ENCODE data around the gene SLC22A1. TPM values are rescaled to one million over a fixed set of nuclear protein-coding genes. Genes with fewer than 3 reads are reported as not detected.

SLC22A1 gene
- total RNA-seq, 2 experiments from 2014 or later, result 0.14 to 0.89 TPM

DNA sequence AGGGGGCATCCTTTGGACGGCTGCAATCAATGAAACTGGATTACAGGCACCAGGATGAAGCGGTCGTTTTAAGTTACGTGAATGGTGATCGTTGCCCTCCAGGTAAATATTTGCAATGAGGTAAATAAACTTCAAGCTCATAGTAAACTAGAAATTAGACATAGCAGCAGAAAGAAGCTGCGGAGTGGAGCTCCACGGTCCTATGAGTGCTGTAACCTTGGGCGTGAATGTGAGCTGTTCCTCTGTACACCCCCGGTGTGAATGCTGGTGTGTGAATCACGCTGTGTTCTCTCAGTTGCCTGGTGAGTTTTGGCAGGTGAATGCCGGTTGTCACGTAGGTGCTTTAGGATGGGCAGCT lies 42.0 kb upstream of the SLC22A1 start:
- no peak for ATAC-seq (ENCODE audit: poor library complexity)
- Histone ChIP-seq H3K4me3 (ENCODE audit: low read length) (no peak overlapping the region), H3K27ac (ENCODE audit: low read depth in 1 of 2, low read length in 2 of 2) (no peak overlapping the region), H3K4me1 (ENCODE audit: insufficient read depth, low read length) (no peaks in the 10 kb centered on the region), H3K27me3 (ENCODE audit: control insufficient read depth in 1 of 2, insufficient read depth in 2 of 2, low read length in 2 of 2) (no peaks in the 10 kb centered on the region), H3K36me3 (ENCODE audit: insufficient read depth, low read length) (peaks cover 86% of the 10 kb centered on the region), H3K9me3 (ENCODE audit: control insufficient read depth in 1 of 2, insufficient read depth in 1 of 2, low read length in 2 of 2) (no peaks in the 10 kb centered on the region)
- no peak for DNase-seq
- POLR2A ChIA-PET, result no interaction called here
- peaks cover 89% of the 10 kb centered on the region for H3K36me3 Mint-ChIP-seq (ENCODE audit: low read depth)
- CTCF ChIA-PET, result no interaction called here
- no peak overlapping the region for H3K4me3 Mint-ChIP-seq
- H3K27me3 Mint-ChIP-seq, result no peaks in the 10 kb centered on the region
- H3K4me1 Mint-ChIP-seq (ENCODE audit: low read depth), result no peaks in the 10 kb centered on the region
- no peak overlapping the region for H3K27ac Mint-ChIP-seq
- TF ChIP-seq, protein P1, sequence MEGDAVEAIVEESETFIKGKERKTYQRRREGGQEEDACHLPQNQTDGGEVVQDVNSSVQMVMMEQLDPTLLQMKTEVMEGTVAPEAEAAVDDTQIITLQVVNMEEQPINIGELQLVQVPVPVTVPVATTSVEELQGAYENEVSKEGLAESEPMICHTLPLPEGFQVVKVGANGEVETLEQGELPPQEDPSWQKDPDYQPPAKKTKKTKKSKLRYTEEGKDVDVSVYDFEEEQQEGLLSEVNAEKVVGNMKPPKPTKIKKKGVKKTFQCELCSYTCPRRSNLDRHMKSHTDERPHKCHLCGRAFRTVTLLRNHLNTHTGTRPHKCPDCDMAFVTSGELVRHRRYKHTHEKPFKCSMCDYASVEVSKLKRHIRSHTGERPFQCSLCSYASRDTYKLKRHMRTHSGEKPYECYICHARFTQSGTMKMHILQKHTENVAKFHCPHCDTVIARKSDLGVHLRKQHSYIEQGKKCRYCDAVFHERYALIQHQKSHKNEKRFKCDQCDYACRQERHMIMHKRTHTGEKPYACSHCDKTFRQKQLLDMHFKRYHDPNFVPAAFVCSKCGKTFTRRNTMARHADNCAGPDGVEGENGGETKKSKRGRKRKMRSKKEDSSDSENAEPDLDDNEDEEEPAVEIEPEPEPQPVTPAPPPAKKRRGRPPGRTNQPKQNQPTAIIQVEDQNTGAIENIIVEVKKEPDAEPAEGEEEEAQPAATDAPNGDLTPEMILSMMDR (IDR thresholded peaks at IDR 0.05), result no peak
- no peaks in the 10 kb centered on the region for H3K9me3 Mint-ChIP-seq
- intact Hi-C loops (cut with DNase I, micrococcal nuclease), result no loop called here

DNA sequence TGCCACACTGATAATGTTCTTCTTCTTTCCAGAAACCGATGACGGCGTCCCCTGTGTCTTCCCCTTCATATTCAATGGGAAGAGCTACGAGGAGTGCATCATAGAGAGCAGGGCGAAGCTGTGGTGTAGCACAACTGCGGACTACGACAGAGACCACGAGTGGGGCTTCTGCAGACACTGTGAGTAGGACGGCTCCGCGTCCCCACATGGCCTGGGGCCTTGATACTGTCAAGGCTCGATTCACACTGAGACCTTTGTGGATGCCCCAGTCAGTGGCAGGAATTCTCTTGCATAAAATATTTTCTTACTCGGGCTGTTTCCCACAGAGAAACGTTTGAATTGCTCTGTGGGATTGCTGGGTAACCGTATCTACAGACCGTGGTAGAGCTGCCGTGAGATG lies 41.5 kb upstream of the SLC22A1 start:
- ChIA-PET POLR2A (no interaction called here), CTCF (no interaction called here)
- intact Hi-C loops (cut with DNase I, micrococcal nuclease), result no loop called here
- TF ChIP-seq, protein P1 (IDR thresholded peaks at IDR 0.05), result no peak
- H3K36me3 ChIP-seq (ENCODE audit: insufficient read depth, low read length), result peaks cover 86% of the 10 kb centered on the region
- H3K27ac ChIP-seq (ENCODE audit: low read depth in 1 of 2, low read length in 2 of 2), result no peak overlapping the region
- H3K4me3 ChIP-seq (ENCODE audit: low read length), result no peak overlapping the region
- Mint-ChIP-seq H3K36me3 (ENCODE audit: low read depth) (peaks cover 90% of the 10 kb centered on the region), H3K27me3 (no peaks in the 10 kb centered on the region), H3K4me3 (no peak overlapping the region), H3K9me3 (no peaks in the 10 kb centered on the region), H3K4me1 (ENCODE audit: low read depth) (no peaks in the 10 kb centered on the region), H3K27ac (no peak overlapping the region)
- H3K9me3 ChIP-seq (ENCODE audit: control insufficient read depth in 1 of 2, insufficient read depth in 1 of 2, low read length in 2 of 2), result no peaks in the 10 kb centered on the region
- ATAC-seq (ENCODE audit: poor library complexity) (no peak), DNase-seq (no peak)
- H3K27me3 ChIP-seq (ENCODE audit: control insufficient read depth in 1 of 2, insufficient read depth in 2 of 2, low read length in 2 of 2), result no peaks in the 10 kb centered on the region
- peaks cover 2% of the 10 kb centered on the region for H3K4me1 ChIP-seq (ENCODE audit: insufficient read depth, low read length)

DNA sequence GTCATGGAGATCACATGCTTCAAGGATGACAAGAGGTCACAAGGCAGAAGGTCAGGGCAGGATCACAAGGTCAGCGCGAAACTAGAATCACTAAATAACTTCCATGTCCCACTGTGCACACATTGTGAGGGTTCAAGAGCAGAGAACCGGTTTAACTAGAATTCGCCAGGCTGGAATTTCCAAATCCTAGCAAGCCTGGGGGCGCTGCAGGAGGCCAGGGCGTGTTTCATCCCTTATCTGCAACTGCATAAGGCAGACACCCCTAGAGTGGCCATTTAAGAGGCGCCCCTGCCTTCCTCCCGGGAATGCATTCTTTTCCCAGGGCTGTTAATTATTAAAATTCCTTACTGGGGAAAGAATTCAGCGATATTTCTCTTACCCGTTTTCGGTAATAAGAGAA lies 40.2 kb upstream of the SLC22A1 start:
- intact Hi-C loops (cut with DNase I, micrococcal nuclease), result no loop called here
- no peak overlapping the region for H3K4me3 ChIP-seq (ENCODE audit: low read length)
- ChIA-PET CTCF (no interaction called here), POLR2A (no interaction called here)
- H3K4me1 ChIP-seq (ENCODE audit: insufficient read depth, low read length), result peaks cover 3% of the 10 kb centered on the region
- DNase-seq (no peak), ATAC-seq (ENCODE audit: poor library complexity) (no peak)
- H3K27ac ChIP-seq (ENCODE audit: low read depth in 1 of 2, low read length in 2 of 2), result no peak overlapping the region
- Mint-ChIP-seq H3K27ac (no peak overlapping the region), H3K4me3 (no peak overlapping the region), H3K4me1 (ENCODE audit: low read depth) (no peaks in the 10 kb centered on the region), H3K27me3 (no peaks in the 10 kb centered on the region), H3K9me3 (no peaks in the 10 kb centered on the region), H3K36me3 (ENCODE audit: low read depth) (peaks cover 95% of the 10 kb centered on the region)
- no peaks in the 10 kb centered on the region for H3K27me3 ChIP-seq (ENCODE audit: control insufficient read depth in 1 of 2, insufficient read depth in 2 of 2, low read length in 2 of 2)
- TF ChIP-seq, protein P1 (IDR thresholded peaks at IDR 0.05), result no peak
- peaks cover 85% of the 10 kb centered on the region for H3K36me3 ChIP-seq (ENCODE audit: insufficient read depth, low read length)
- H3K9me3 ChIP-seq (ENCODE audit: control insufficient read depth in 1 of 2, insufficient read depth in 1 of 2, low read length in 2 of 2), result no peaks in the 10 kb centered on the region

Data from CD4-positive, alpha-beta T cell (primary cell).